ENCODE measurements around the gene DTD1. TPM values are rescaled to one million over a fixed set of nuclear protein-coding genes. Genes with fewer than 3 reads are reported as not detected.
A peak's percentile ranks its signal among the peaks of the same experiment; 100 is the strongest.

The DTD1 gene, protein sequence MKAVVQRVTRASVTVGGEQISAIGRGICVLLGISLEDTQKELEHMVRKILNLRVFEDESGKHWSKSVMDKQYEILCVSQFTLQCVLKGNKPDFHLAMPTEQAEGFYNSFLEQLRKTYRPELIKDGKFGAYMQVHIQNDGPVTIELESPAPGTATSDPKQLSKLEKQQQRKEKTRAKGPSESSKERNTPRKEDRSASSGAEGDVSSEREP
- total RNA-seq = 10 to 100 TPM; 10.9 to 18.1 (median 14.1) TPM
- long read RNA-seq, donor 1, transcript DTD1-201 (6 exons, 1,387 nt) = major isoform, 14 of 16 reads
- long read RNA-seq, donor 1, partial matches to known transcripts = 1 of 16 reads
- long read RNA-seq, donor 1, other reads (novel, unspliced or antisense) = 0 of 16 reads
- long read RNA-seq, donor 2, transcript DTD1-201 (6 exons, 1,387 nt) = major isoform, 17 of 19 reads
- long read RNA-seq, donor 2, partial matches to known transcripts = 1 of 19 reads
- long read RNA-seq, donor 2, other reads (novel, unspliced or antisense) = 1 of 19 reads

DNA sequence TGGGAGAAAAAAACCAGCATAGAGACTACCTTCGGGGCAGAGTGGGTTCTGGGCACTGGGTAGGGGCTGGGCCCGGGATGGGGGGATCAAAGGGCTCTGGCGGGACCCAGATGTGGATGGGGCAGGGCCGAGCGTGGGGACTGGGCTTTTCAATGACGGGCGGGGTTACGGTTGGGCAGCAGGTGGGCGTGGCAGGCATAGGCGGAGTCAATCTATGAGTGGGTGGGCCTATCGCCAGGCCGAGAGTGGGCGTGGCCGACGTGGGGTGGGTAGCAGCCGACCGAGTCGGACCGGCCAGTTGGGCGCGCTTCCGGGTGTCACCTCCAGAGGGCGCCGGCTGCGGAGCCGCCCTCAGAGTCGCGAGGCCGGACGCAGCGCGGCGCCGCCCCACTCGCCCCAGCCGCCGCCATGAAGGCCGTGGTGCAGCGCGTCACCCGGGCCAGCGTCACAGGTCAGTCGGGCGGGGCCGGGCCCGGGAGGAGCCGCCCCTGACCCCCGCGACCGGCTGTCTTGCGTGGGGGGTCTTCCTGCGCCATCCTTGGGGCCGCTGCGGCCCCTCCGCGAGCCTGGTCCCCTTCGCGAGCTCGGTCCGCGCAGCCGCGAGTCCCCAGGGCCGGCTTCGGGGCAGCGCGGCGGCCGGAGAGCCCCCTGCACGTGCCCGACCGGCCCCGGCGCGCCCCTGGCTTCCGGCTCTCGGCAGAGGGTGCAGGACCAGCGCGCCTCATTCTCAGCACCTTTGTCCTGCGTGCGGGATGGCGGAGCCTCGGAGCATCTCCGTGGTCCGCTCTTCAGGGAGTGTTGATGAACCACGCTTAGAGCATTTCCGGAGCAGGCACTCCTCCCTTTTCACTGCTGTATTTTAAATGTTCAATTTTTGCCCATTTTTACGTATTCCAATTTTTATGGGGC, at the start of gene DTD1:
TSS of gene DTD1 (plus strand) at position 390 of the 909 bp plus-strand sequence. CDS start at position 409, 19 bp downstream.
- Histone ChIP-seq H3K9me3 (no peaks in the 10 kb centered on the region), H3K4me3 (peak within 1 kb of the TSS; percentile 75), H3K36me3 (ENCODE audit: low read depth) (no peaks in the 10 kb centered on the region), H3K4me1 (ENCODE audit: low read depth) (peaks cover 6% of the 10 kb centered on the region)
- TF ChIP-seq, protein P1, sequence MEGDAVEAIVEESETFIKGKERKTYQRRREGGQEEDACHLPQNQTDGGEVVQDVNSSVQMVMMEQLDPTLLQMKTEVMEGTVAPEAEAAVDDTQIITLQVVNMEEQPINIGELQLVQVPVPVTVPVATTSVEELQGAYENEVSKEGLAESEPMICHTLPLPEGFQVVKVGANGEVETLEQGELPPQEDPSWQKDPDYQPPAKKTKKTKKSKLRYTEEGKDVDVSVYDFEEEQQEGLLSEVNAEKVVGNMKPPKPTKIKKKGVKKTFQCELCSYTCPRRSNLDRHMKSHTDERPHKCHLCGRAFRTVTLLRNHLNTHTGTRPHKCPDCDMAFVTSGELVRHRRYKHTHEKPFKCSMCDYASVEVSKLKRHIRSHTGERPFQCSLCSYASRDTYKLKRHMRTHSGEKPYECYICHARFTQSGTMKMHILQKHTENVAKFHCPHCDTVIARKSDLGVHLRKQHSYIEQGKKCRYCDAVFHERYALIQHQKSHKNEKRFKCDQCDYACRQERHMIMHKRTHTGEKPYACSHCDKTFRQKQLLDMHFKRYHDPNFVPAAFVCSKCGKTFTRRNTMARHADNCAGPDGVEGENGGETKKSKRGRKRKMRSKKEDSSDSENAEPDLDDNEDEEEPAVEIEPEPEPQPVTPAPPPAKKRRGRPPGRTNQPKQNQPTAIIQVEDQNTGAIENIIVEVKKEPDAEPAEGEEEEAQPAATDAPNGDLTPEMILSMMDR (IDR thresholded peaks at IDR 0.05) = peak; percentile 74
- intact Hi-C loops (cut with DNase I, micrococcal nuclease) = no loop called here
- peak; percentile 95 to 96 (median 96) for DNase-seq
- ATAC-seq = peak; percentile 98

DNA sequence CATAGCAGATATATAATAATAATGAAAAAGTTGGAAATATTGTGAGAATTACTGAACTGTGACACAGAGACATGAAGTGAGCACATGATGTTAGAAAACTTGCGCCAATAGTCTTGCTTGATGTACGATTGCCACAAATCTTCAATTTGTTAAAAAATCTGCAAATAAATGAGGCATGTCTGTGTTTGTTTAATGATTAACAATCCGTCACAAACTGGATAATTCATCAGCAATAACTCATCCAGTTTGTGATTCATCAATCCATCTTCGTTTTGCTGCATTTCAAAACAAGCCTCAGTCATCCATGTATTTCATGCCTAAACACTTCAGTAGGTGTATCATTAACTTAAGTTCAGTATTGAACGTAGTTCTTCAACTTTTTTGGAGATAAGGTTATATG, 46.1 kb upstream of the DTD1 start:
- Histone ChIP-seq H3K4me1 (ENCODE audit: low read depth) (no peaks in the 10 kb centered on the region), H3K9me3 (no peaks in the 10 kb centered on the region), H3K4me3 (no peak overlapping the region), H3K36me3 (ENCODE audit: low read depth) (no peaks in the 10 kb centered on the region)
- ATAC-seq = no peak
- intact Hi-C loops (cut with DNase I, micrococcal nuclease) = no loop called here
- no peak for DNase-seq
- TF ChIP-seq, protein P1 (IDR thresholded peaks at IDR 0.05) = no peak

DNA sequence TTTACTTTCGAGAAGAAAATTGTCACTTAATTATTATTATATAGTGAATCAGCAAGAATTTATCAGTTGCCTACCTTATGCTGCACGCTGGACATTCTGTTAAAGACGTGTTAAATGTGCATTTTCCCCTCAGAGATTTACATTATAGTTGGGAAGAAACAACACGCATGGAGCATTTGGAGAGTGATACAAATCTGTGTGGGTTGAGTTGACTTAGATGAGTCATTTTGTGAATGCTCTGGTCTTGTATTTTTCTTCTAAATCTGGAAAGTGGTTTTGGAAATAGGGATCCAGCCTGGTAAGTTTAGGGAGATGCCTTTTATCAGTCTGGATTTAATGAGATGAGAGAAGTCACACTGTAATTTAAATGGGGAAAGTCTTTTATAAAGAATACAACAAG, 44.6 kb upstream of the DTD1 start:
- Histone ChIP-seq H3K4me1 (ENCODE audit: low read depth) (no peaks in the 10 kb centered on the region), H3K9me3 (no peaks in the 10 kb centered on the region), H3K4me3 (no peak overlapping the region), H3K36me3 (ENCODE audit: low read depth) (no peaks in the 10 kb centered on the region)
- TF ChIP-seq, protein P1 (IDR thresholded peaks at IDR 0.05) = no peak
- ATAC-seq (no peak), DNase-seq (no peak)
- intact Hi-C loops (cut with DNase I, micrococcal nuclease) = no loop called here

DNA sequence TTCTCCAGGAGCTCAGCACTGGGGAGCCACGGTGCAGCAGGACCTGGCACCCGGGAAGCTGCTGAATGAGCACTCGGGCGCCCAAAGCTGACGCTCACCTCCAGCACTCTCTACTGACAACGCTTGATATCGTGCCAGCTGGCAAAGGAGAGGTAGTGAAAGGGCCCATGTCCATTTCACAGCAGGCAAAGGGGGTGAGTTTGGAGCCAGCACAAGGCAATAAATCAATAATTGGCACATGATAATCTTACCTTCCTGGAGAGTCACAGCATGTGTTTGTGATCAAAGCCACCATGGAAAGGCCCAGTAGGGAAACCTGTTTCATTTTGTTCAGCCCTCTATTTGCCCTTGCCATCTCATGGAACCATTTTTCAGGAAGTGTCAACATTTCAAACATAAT, 43.9 kb upstream of the DTD1 start:
- Histone ChIP-seq H3K4me1 (ENCODE audit: low read depth) (no peaks in the 10 kb centered on the region), H3K36me3 (ENCODE audit: low read depth) (no peaks in the 10 kb centered on the region), H3K9me3 (no peaks in the 10 kb centered on the region), H3K4me3 (no peak overlapping the region)
- ATAC-seq = peak; percentile 69
- DNase-seq = peak in 1 of 3 donors; percentile 21
- intact Hi-C loops (cut with DNase I, micrococcal nuclease) = no loop called here
- TF ChIP-seq, protein P1 (IDR thresholded peaks at IDR 0.05) = no peak

DNA sequence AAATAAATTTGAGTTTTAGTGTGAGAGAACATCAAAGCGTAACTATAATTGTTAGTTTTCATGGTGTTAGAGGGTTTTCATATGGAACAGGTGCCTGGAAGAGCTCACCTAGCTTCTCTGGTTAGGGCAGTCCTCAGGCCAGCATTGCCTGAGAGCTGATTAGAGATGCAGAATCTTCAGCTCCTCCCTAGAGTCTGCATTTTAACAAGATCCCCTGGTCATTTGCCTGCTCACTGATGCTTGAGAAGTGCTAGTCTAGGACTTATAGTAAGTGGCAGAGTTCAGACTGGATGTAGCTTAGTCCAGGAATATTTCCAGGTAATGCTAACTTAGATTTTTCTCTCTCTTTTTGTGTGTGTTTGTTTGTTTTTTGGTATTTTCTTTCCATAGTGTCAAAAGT, 42.3 kb upstream of the DTD1 start:
- DNase-seq = no peak
- Histone ChIP-seq H3K9me3 (no peaks in the 10 kb centered on the region), H3K4me1 (ENCODE audit: low read depth) (no peaks in the 10 kb centered on the region), H3K4me3 (no peak overlapping the region), H3K36me3 (ENCODE audit: low read depth) (no peaks in the 10 kb centered on the region)
- intact Hi-C loops (cut with DNase I, micrococcal nuclease) = no loop called here
- no peak for ATAC-seq
- TF ChIP-seq, protein P1 (IDR thresholded peaks at IDR 0.05) = no peak

All from mucosa of descending colon (tissue), 3 donors.